A549 (cell line): ENCODE results near the gene TOMM40. TPM values are rescaled to one million over a fixed set of nuclear protein-coding genes. Genes with fewer than 3 reads are reported as not detected.

ENCODE experiments used
- ATAC-seq, 2 experiments: fragments of 200-7000 bp in 1 of 2; fragments of >200 bp in 1 of 2; cut with Nextera tagmentation in 1 of 2; cut with Tn5 transposase in 1 of 2; 3 replicates each; pipeline versions ENCODE4 v1.8.0 to v1.9.1; 2018 to 2020; ENCODE audit warnings: mild to moderate bottlenecking in 1 of 2, moderate library complexity in 1 of 2
- CTCF ChIA-PET: fragments of 300-600 bp; sonication (Branson Sonifier 250); formaldehyde crosslinking; extraction: SDS; loops from one replicate; lab custom pipeline; 2021; ENCODE audit warnings: antibody characterized with exemption, inconsistent platforms; lab: Yijun Ruan, JAX
- POLR2A ChIA-PET: fragments of 350-600 bp; formaldehyde crosslinking; extraction: SDS; loops from one replicate; lab custom pipeline; 2021; ENCODE audit warnings: antibody characterized with exemption, inconsistent platforms; lab: Yijun Ruan, JAX
- DNase-seq, 2 experiments: peaks; one replicate each; pipeline versions ENCODE4 v3.0.0 to v3.0.0-alpha.2; 2011 to 2016; ENCODE audit warnings: low read depth in 1 of 2, low spot score in 1 of 2
- FAIRE-seq: peaks from 2 replicates; lab custom pipeline; 2011; peaks lifted over from hg19 to GRCh38; lab: Jason Lieb, UNC
- H3K27ac ChIP-seq, 2 experiments: fragments of >200 bp; sonication (Bioruptor Twin); formaldehyde crosslinking; 3 replicates each; pipeline ENCODE4 v1.5.1; 2016 to 2017
- H3K4me1 ChIP-seq: fragments of >200 bp; sonication (Bioruptor Twin); formaldehyde crosslinking; 3 replicates; pipeline ENCODE4 v1.6.1; 2016
- H3K4me2 ChIP-seq: fragments of >200 bp; sonication (Bioruptor Twin); formaldehyde crosslinking; 3 replicates; pipeline ENCODE4 v1.6.1; 2016
- H3K4me3 ChIP-seq: fragments of >200 bp; sonication (Bioruptor Twin); formaldehyde crosslinking; 3 replicates; pipeline ENCODE4 v1.5.1; 2016
- H3K9me3 ChIP-seq: fragments of >200 bp; sonication (Bioruptor Twin); formaldehyde crosslinking; 3 replicates; pipeline ENCODE4 v1.6.1; 2016
- CBX8 ChIP-seq: fragments of 200-600 bp; sonication (generic); IDR thresholded peaks from 2 replicates; pipeline ENCODE4 v1.6.1; 2016
- CHD2 ChIP-seq: fragments of 150-350 bp; IDR thresholded peaks from 2 replicates; pipeline ENCODE4 v1.6.1; 2014; ENCODE audit warnings: low read length; ENCODE audit not compliant: partially characterized antibody
- EHF ChIP-seq: fragments of 250-450 bp; sonication (Bioruptor Pico); IDR thresholded peaks from 2 replicates; pipeline ENCODE4 v1.5.0; 2020; ENCODE audit warnings: mild to moderate bottlenecking
- EP300 ChIP-seq, 2 experiments: fragments of >200 bp; sonication (Bioruptor Twin); formaldehyde crosslinking; IDR thresholded peaks; 2 replicates in 1 of 2; 3 replicates in 1 of 2; pipeline ENCODE4 v1.6.1; 2016 to 2017
- FOSL2 ChIP-seq, 2 experiments: fragments of 450-650 bp in 1 of 2; fragments of >200 bp in 1 of 2; sonication (Bioruptor Twin) in 1 of 2; formaldehyde crosslinking; IDR thresholded peaks; 2 replicates each; pipeline versions ENCODE4 v1.5.0 to v1.6.1; 2016 to 2020; ENCODE audit warnings: mild to moderate bottlenecking in 1 of 2, moderate library complexity in 1 of 2
- FOXS1 ChIP-seq: fragments of 250-450 bp; sonication (Bioruptor Pico); IDR thresholded peaks from 2 replicates; pipeline ENCODE4 v1.5.0; 2020; ENCODE audit warnings: mild to moderate bottlenecking, moderate library complexity
- GATA3 ChIP-seq: IDR thresholded peaks from 2 replicates; pipeline ENCODE4 v1.6.1; 2012; ENCODE audit warnings: borderline replicate concordance
- HOXB13 ChIP-seq: fragments of 250-450 bp; sonication (Bioruptor Pico); IDR thresholded peaks from 2 replicates; pipeline ENCODE4 v1.5.0; 2020; ENCODE audit warnings: low read depth, mild to moderate bottlenecking, moderate library complexity
- HOXB5 ChIP-seq: fragments of 250-450 bp; sonication (Bioruptor Pico); IDR thresholded peaks from 2 replicates; pipeline ENCODE4 v1.5.0; 2020; ENCODE audit warnings: mild to moderate bottlenecking, moderate library complexity
- KDM1A ChIP-seq: fragments of 200-600 bp; sonication (generic); IDR thresholded peaks from 2 replicates; pipeline ENCODE4 v1.6.1; 2016; ENCODE audit warnings: low read depth, mild to moderate bottlenecking
- MAZ ChIP-seq: fragments of 150-350 bp; IDR thresholded peaks from 2 replicates; pipeline ENCODE4 v1.6.1; 2014; ENCODE audit warnings: antibody characterized with exemption, low read depth, low read length, borderline replicate concordance
- NFE2L2 ChIP-seq: fragments of 150-350 bp; conservative IDR thresholded peaks from 2 replicates; pipeline ENCODE4 v1.6.1; 2014; ENCODE audit warnings: low read length
- TFCP2L1 ChIP-seq: fragments of 250-450 bp; sonication (Bioruptor Pico); IDR thresholded peaks from 2 replicates; pipeline ENCODE4 v1.5.0; 2021; ENCODE audit warnings: mild to moderate bottlenecking
- TP53 ChIP-seq: fragments of 250-450 bp; sonication (Bioruptor Pico); IDR thresholded peaks from 2 replicates; pipeline ENCODE4 v1.5.0; 2021; ENCODE audit warnings: mild to moderate bottlenecking, moderate library complexity
- ZFP36 ChIP-seq: fragments of 450-650 bp; IDR thresholded peaks from 2 replicates; pipeline ENCODE4 v1.6.1; 2014; ENCODE audit warnings: borderline replicate concordance; ENCODE audit not compliant: partially characterized antibody
- ZSCAN20 ChIP-seq: fragments of 250-450 bp; sonication (Bioruptor Pico); IDR thresholded peaks from 2 replicates; pipeline ENCODE4 v1.8.0; 2022; ENCODE audit warnings: mild to moderate bottlenecking, moderate library complexity
- WGBS: methylation state at CpG from one replicate; pipeline ENCODE4 v1.1.6; 2017; ENCODE audit errors: missing lambda C conversion rate; 5-methylcytosine and 5-hydroxymethylcytosine counted together
- polyA plus RNA-seq, 4 experiments: library from polyadenylated mRNA; depleted of rRNA in 3 of 4; stranded (reverse); fragments of >200 nt; fragmentation: RNase III in 1 of 4; extraction: RNeasy Plus Mini Kit Qiagen cat#74134 plus additional on column Dnase treatment in 1 of 4; gene quantifications; 2 replicates in 3 of 4; 3 replicates in 1 of 4; pipeline ENCODE4 v1.2.3, GENCODE V29; 2011 to 2017
- TF ChIP-seq, protein P1 (sequence below): IDR thresholded peaks from 2 replicates; pipeline ENCODE4 v1.6.1; 2012; ENCODE audit warnings: low read depth, borderline replicate concordance
- TF ChIP-seq, protein P2 (sequence below): fragments of >200 bp; sonication (Bioruptor Twin); formaldehyde crosslinking; IDR thresholded peaks from 2 replicates; pipeline ENCODE4 v1.6.1; 2016
- TF ChIP-seq, protein P3 (sequence below): fragments of 250-450 bp; sonication (Bioruptor Pico); IDR thresholded peaks from 2 replicates; pipeline ENCODE4 v1.5.0; 2020; ENCODE audit warnings: low read depth, mild to moderate bottlenecking, moderate library complexity
- TF ChIP-seq, protein P4 (sequence below): fragments of 150-350 bp; IDR thresholded peaks from 2 replicates; pipeline ENCODE4 v1.6.1; 2014; ENCODE audit warnings: low read depth, mild to moderate bottlenecking, low read length
- TF ChIP-seq, protein P5 (sequence below): fragments of 250-450 bp; sonication (Bioruptor Pico); IDR thresholded peaks from 2 replicates; pipeline ENCODE4 v1.5.0; 2021; ENCODE audit warnings: mild to moderate bottlenecking, moderate library complexity, borderline replicate concordance

Gene TOMM40
- polyA plus RNA-seq, 2 of the 4 experiments (the other 2 are of a cell fraction) = 92.7 to 180 TPM

DNA sequence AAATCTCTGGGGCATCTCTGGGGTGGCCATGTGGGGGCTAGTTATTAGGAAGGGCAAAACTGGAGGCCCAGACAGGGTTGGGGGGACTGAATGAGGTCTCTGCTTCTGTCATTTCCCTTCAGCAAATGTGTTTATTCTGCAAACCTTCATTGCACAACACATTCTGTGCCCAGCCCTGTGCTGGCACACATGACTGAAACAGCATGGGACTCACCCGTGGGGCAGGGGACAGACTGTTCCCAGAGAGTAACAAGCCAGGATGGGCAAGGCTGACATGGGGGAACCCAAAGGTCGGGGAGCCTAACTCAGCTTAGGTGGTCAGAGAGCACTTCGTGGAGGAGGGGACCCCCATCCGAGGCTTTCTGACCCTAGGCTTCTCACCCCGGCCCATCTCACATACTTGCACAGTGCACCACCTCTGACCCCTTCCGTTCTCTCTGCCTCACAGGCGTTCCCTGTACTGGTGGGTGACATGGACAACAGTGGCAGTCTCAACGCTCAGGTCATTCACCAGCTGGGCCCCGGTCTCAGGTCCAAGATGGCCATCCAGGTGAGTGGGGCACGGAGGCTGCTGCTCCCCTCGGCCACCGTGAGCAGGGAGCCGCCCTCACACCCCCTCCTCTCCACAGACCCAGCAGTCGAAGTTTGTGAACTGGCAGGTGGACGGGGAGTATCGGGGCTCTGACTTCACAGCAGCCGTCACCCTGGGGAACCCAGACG lies 2.4 kb downstream of the TOMM40 start:
- no peak for ATAC-seq
- Histone ChIP-seq H3K9me3 (no peaks in the 10 kb centered on the region), H3K4me2 (no peak overlapping the region; the same call in 2 of the 3 replicates), H3K4me1 (peaks cover 23% of the 10 kb centered on the region), H3K27ac (no peak overlapping the region), H3K4me3 (no peak overlapping the region)
- POLR2A ChIA-PET = no interaction called here
- FAIRE-seq = no peak
- WGBS = 94% methylated on average over 18 of the region's 18 CpGs
- DNase-seq = no peak
- CTCF ChIA-PET = interaction anchor here (1.3 to 2.5 kb wide), 2 partner anchors 11 to 122 kb away, joined by 4 to 38 read pairs; partner anchors contain the start of gene APOE
- TF ChIP-seq ZFP36 (no peak), CHD2 (no peak), TP53 (CRISPR knock-in tag) (no peak), FOSL2 (IDR thresholded peaks at IDR 0.05) (no peak), FOSL2 (CRISPR knock-in tag; IDR thresholded peaks at IDR 0.05) (no peak), ZSCAN20 (CRISPR knock-in tag) (no peak), GATA3 (no peak), NFE2L2 (no peak), KDM1A (no peak), FOXS1 (no peak), EP300 (IDR thresholded peaks at IDR 0.05) (no peak), CBX8 (no peak), TFCP2L1 (no peak), HOXB5 (CRISPR knock-in tag) (no peak), MAZ (no peak), EHF (CRISPR knock-in tag) (no peak)
- TF ChIP-seq, protein P1, sequence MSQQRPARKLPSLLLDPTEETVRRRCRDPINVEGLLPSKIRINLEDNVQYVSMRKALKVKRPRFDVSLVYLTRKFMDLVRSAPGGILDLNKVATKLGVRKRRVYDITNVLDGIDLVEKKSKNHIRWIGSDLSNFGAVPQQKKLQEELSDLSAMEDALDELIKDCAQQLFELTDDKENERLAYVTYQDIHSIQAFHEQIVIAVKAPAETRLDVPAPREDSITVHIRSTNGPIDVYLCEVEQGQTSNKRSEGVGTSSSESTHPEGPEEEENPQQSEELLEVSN = no peak
- TF ChIP-seq, protein P2, sequence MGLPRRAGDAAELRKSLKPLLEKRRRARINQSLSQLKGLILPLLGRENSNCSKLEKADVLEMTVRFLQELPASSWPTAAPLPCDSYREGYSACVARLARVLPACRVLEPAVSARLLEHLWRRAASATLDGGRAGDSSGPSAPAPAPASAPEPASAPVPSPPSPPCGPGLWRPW = no peak
- TF ChIP-seq, protein P3, sequence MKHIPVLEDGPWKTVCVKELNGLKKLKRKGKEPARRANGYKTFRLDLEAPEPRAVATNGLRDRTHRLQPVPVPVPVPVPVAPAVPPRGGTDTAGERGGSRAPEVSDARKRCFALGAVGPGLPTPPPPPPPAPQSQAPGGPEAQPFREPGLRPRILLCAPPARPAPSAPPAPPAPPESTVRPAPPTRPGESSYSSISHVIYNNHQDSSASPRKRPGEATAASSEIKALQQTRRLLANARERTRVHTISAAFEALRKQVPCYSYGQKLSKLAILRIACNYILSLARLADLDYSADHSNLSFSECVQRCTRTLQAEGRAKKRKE (CRISPR knock-in tag) = no peak
- TF ChIP-seq, protein P4, sequence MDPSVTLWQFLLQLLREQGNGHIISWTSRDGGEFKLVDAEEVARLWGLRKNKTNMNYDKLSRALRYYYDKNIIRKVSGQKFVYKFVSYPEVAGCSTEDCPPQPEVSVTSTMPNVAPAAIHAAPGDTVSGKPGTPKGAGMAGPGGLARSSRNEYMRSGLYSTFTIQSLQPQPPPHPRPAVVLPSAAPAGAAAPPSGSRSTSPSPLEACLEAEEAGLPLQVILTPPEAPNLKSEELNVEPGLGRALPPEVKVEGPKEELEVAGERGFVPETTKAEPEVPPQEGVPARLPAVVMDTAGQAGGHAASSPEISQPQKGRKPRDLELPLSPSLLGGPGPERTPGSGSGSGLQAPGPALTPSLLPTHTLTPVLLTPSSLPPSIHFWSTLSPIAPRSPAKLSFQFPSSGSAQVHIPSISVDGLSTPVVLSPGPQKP = no peak

DNA sequence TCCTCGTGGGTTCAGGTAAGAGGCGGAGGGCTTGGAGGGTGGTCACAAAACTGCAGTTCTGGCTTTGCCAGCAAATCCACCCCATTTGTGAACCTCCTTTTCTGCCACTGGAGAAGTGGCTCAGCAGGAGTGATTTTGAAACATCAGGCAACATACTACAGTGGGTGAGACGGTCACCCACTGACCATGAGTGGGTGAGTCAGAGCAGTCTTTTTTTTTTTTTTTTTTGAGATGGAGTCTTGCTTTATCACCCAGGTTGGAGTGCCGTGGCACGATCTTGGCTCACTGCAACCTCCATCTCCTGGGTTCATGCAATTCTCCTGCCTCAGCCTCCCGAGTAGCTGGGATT lies 3.0 kb downstream of the TOMM40 start:
- ChIA-PET CTCF (interaction anchor here (1.8 to 4.5 kb wide), 3 partner anchors 10 to 57 kb away, joined by 5 to 38 read pairs (median 22); partner anchors contain the start of genes APOE and NECTIN2), POLR2A (no interaction called here)
- Histone ChIP-seq H3K4me3 (no peak overlapping the region), H3K9me3 (no peaks in the 10 kb centered on the region), H3K27ac (no peak overlapping the region), H3K4me1 (peaks cover 23% of the 10 kb centered on the region), H3K4me2 (no peak overlapping the region)
- no peak for FAIRE-seq
- ATAC-seq = no peak
- TF ChIP-seq MAZ (no peak), FOSL2 (IDR thresholded peaks at IDR 0.05) (no peak), FOSL2 (CRISPR knock-in tag; IDR thresholded peaks at IDR 0.05) (no peak), HOXB13 (CRISPR knock-in tag) (no peak)
- TF ChIP-seq, protein P5, sequence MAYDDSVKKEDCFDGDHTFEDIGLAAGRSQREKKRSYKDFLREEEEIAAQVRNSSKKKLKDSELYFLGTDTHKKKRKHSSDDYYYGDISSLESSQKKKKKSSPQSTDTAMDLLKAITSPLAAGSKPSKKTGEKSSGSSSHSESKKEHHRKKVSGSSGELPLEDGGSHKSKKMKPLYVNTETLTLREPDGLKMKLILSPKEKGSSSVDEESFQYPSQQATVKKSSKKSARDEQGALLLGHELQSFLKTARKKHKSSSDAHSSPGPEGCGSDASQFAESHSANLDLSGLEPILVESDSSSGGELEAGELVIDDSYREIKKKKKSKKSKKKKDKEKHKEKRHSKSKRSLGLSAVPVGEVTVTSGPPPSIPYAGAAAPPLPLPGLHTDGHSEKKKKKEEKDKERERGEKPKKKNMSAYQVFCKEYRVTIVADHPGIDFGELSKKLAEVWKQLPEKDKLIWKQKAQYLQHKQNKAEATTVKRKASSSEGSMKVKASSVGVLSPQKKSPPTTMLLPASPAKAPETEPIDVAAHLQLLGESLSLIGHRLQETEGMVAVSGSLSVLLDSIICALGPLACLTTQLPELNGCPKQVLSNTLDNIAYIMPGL = no peak
- no peak for DNase-seq
- WGBS = 89% methylated on average over 6 of the region's 6 CpGs
